ENCODE data around the gene CCDC142. TPM values are rescaled to one million over a fixed set of nuclear protein-coding genes. Genes with fewer than 3 reads are reported as not detected.
"Not testable (repeated sequence)": the region's sequence is repeated elsewhere in the genome, so short reads cannot be mapped to it uniquely, and the experiment has no call there.

CCDC142 gene
- total RNA-seq, 1 experiment from 2014 or later = 13.9 TPM

DNA sequence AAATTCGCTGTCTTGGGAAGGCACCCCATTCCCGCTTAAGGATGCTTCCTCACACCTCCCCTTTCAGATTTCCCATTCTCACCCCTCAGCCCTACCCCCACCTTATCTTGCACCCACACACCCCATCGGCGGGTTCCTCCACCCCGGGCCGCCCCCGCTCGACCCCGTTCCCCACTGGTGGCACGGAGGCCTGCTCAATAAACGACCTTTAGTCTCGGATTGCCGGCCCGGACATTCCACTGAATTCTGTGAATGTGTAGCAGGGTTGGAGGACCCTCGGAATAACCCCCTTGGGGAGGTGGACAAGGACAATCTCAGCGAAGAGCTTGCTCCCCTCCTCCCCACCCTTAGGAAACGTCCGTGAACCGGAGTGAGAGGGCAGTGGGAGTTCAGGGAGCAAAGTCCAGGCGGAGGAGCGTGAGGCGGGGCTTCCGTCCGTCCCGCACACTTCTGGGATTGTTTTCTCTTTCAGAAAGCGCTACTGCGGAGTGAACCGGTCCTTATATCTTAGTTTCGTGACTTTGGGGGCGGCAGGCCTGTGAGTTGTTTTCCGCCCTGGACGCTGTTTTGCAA, 19.4 kb upstream of the CCDC142 start:
- in situ Hi-C loops (cut with HindIII; ENCODE audit: low pct_unique_long_range_greater_than_20kb, low sequenced_read_pairs) = no loop called here
- no peak for DNase-seq (ENCODE audit: low read depth, low spot score)

DNA sequence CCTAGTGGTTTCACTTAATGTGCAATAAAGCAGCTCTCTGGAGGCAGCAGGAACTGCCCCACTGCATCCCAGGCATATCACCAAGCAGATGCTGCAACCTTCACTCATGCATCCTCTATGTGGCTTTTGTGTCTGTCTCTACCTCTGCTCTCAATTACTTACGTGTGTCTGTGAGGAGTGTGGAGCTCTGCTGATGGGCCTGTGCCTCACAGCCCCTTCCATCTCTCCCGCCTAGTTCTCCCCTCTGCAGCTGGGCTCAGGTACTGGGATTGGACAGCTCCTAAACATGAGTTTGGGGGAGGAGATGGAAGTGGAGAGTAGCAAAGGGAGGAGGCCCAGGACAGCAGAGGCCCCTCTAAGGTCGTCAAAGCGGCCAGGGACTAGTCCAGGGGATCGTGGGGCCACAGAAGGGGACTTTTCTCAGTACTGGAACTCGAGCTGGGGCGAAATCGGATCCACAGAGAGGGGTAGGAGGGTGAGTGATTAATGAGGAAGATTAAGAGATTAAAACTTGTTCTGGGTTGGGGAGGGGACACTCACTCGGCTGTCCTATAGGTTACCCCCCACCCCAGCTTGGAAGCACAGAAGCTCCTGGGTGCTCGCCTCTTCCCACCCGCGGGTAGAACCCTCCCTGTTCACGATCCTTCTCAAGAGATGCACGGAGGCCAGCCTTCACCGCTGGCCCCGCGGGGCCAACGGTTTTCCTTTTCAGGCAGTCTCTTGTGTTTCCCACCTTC, 18.7 kb upstream of the CCDC142 start:
- no peak for DNase-seq (ENCODE audit: low read depth, low spot score)
- in situ Hi-C loops (cut with HindIII; ENCODE audit: low pct_unique_long_range_greater_than_20kb, low sequenced_read_pairs) = no loop called here

DNA sequence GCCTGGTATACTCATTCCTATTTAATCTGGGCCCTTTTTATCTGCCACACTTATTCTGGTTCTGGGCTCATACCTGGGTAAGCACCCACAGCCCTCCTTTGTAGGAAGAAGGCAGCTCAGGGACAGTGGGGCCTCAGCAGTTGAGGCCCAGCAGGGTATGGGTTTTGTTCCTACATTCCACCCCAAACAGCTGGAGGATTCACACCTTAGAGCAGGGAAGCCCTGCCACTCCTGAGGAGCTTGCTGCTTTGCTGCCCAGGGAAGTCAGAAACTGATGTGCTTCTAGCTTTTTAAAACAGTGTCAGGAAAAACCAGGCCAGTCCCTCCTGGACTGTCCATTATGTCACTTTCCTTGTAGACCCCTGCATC, 17.8 kb upstream of the CCDC142 start:
- in situ Hi-C loops (cut with HindIII; ENCODE audit: low pct_unique_long_range_greater_than_20kb, low sequenced_read_pairs) = no loop called here
- no peak for DNase-seq (ENCODE audit: low read depth, low spot score)

DNA sequence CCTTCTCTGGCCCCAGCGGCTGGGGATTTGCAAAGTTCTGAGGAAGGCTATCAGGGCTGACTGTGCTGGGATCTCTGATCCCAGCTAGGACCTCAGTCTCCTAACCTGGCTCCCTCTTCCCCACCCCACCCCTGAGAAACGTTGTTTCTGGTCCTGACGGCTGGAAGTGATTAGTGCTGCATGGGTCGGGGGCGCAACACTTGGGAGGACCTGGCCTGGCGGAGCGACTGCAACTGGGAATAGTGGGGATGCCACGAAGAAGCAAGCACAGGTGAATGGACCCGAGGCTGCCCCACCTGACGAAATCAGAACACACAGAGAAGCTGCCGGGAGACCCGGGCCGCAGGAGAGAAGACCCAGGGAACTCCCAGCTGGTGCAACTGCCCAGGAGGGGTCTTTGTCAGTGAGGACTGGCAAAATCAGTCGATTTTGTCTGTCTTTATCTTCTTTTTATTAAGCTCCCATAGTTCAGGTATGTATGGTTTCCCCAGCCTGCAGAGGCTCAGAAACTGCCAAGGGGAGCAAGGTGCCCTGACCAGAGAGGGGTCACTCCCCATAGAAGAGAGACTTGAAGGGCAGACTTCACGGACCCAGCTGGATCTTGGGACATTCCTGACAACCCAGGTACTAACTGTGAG, 17.3 kb upstream of the CCDC142 start:
- no peak for DNase-seq (ENCODE audit: low read depth, low spot score)

DNA sequence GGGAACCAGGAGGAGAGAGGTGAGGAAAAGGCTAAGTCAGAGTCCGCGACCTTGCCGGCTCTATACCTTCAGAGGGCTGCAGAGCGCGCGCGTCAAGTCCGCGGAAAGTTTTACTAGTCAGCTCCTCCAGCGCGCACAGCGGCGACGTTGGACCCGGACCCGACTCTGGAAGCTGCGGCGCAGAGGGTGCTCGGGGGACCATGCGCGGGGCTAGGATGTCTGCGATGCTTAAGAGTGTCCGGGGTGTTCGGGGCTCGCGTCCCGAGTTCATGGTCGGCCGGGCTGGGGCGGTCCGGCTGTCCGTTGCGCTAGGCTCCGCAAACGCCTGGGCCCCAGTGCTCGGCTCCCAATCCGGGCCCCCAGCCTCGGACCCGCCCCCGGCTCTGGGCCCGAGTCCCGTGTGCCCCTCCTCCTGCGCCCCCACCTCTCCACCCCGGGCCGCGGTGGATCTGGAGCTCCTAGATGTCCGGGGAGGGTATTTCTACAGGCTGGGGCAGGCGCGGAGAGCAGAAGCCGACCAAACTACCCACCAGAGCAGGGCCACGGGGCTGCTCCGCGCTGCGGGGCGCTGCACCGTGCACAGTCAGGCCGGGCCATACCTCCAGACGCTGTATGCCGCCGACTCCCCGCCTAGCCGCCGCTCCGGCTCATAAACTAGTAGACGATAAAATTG, 16.6 kb upstream of the CCDC142 start, which contains the start of gene LBX2:
Gene LBX2 (minus strand): TSS at position 337 of the 673 bp plus-strand sequence. CDS start 66 bp downstream, at position 271.
- in situ Hi-C loops (cut with HindIII; ENCODE audit: low pct_unique_long_range_greater_than_20kb, low sequenced_read_pairs) = no loop called here
- no peak for DNase-seq (ENCODE audit: low read depth, low spot score)

More for the DNA sequence above, 17.3 kb upstream of the CCDC142 start:
- in situ Hi-C loops (cut with HindIII; ENCODE audit: low pct_unique_long_range_greater_than_20kb, low sequenced_read_pairs) = no loop called here

DNA sequence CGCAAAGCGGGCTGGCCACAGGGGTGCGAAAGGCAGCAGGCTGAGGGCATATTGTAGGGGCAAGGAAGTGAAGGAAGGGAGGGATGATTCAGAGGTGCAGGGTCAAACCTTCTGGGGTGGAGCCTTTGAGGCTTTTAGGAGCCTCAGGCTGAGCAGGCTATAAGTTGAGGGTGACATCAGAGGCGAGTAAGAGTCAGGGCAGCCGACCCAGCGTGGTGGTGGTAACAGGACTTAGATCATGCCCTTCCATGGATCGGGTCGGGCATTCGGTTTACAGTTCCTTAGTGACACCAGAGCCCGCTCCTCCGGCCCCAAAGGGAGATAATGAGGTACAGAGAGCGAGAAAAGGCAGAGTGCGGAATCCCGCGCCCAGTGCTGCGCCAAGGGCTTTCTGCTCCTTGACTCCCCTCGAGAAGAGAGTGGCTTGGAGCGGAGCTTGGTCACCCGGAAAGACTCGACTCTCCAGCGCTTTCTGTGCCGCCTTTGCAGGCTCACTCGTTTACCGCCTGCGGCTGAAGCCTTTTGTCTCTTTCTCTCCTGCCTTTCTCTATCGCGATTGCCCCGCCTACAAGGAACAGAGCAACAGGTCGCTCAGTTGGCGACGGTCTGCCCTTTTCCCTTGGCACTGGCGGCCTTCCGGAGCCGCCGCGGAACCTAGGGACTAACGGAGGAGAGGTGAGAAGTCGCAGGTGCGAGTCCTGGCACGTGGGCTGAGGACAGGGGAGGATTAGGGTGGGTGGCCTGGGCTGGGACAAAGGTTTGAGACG, 15.9 kb upstream of the CCDC142 start:
- DNase-seq (ENCODE audit: low read depth, low spot score) = no peak
- in situ Hi-C loops (cut with HindIII; ENCODE audit: low pct_unique_long_range_greater_than_20kb, low sequenced_read_pairs) = no loop called here

DNA sequence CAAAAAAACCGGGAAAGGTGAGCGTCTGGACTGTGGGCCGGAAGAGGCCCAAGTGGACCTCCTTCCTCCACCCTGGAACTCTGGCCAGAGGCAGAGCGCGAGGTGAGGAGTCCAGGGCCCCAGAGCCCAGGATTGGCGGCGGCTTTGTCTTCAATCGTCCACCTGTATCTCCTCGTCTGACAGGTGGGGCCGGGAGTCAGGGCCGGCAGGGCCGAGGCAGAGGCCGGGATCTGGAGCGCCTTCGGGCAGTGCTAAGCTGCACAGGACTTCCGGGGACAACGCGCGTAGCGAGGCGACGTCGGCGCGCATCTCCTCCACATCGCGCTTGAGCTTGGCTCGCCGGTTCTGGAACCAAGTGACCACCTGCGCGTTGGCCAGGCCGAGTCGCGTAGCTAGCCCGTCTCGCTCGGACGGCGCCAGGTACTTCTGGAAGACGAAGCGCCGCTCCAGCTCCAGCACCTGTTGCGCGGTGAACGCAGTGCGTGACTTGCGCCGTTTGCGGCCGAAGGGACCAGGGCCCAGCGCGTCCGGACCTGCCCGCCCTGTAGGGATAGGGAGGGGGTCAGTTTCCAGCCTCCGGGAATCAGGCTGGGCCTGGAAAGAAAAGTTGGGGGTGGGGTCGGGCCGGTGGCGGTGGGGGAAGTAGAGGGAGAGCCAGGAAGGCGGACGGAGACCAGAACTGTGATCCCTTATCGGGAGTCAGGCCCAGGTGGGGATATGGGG, 15.1 kb upstream of the CCDC142 start:
- no peak for DNase-seq (ENCODE audit: low read depth, low spot score)
- in situ Hi-C loops (cut with HindIII; ENCODE audit: low pct_unique_long_range_greater_than_20kb, low sequenced_read_pairs) = no loop called here

DNA sequence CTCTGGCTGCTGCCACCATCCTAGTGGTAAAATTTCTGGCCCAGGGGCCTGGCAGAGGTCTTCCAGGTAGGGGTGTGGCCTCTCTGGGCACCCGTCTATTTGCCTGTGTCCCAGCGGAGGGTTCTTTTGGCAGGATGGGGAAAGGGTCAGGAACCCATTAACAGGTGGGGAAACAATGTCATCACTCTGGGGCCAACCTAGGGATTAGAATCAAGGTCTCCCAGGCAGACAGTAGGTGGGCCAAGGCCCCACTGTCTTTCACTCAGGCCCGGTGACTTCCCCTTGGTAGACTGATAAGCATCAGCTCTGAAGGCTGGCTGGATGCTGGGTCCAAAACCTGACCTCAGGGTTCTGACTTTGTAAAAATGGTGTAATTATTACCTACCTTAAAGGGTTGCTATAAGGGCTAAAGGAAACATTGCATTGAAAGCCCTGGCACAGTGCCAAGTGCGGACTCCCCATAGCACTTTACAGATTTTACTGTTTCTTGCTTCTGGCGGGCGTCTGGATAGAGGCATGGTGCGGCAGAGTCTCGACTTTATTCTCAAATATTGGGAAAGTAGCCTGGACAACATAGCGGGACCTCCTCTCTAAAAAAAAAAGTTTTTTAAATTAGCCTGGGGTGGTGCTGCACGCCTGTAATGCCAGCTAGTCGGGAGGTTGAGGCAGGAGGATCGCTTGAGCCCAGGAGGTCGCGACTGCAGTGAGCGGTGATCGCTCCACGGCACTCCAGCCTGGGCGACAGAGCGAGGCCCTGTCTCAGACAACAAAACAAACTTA, 14.4 kb upstream of the CCDC142 start:
- in situ Hi-C loops (cut with HindIII; ENCODE audit: low pct_unique_long_range_greater_than_20kb, low sequenced_read_pairs) = no loop called here
- DNase-seq (ENCODE audit: low read depth, low spot score) = no peak

DNA sequence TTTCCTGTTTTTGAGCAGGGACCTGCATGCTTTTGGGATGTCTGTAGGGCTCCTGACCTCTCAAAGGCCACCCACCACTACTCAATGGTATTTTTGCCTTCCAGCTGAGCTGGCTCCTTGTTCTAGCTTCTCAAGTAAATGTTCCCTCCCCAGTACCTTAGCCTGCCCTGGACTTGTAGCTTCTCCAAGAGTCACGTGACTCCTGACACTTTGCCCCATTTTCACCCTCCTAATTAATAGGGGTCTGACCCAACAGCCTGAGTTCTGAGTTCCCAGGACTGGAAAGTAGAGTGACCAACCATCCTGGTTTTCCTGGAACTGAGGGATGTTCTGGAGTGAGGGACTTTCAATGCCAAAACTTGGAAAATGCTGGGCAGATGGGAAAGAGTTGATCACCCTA, 12.6 kb upstream of the CCDC142 start:
- in situ Hi-C loops (cut with HindIII; ENCODE audit: low pct_unique_long_range_greater_than_20kb, low sequenced_read_pairs) = no loop called here
- no peak for DNase-seq (ENCODE audit: low read depth, low spot score)

DNA sequence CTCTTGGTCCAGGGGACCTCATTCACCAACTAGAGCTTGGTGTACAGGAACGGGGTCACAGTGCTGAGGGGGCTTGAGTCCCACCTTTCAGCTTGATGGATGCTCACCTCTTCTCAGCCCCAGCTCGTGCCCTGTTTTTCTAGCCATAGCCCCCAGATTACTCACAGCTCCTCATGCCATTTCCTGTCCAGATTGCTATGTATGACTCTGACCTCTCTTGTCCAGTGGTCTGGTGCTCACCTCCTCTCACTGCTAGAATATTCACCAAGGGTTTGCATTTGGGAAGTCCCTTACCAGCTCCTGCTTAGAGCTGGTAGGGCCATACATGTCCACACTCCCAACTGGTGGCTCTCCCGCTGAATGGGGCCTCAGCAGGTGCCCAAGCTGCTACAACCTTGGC, 10.7 kb upstream of the CCDC142 start:
- DNase-seq (ENCODE audit: low read depth, low spot score) = no peak

DNA sequence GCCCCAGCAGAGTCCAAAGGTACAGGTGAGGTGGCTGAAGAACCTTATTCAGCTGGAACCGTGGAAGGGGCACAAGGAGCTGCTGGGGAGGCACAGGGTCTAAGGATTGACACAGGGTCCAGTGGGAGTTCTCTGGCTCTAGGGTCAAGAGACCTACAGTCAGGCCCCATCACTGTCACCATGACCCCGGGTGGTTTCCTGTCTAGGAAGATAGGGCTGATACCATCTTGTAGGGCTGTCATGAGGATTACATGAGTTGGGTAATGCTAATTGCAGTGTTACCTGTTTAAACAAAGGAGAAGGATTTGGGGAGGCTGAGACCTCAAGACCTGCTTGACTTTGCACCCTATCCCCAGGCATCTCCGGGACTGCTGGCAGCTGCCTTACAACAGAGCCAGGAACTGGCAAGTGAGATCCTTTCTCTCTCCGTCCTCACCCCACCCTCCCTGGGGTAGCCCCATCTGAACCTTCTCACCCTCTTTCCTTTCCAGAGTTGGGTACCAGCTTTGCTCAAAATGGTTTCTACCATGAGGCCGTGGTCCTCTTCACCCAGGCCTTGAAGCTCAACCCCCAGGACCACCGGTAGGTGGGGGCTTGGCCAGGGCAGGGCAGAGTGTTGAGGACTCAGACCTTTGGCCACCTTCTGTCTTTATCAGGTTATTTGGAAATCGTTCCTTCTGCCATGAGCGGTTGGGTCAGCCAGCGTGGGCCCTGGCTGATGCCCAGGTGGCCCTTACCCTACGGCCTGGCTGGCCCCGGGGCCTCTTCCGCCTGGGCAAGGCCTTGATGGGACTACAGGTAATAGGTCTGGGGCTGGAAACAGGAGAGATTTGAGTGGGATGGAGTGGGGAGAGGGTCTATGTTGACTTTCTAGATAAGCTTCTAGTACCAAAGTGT, 9.1 kb upstream of the CCDC142 start:
- DNase-seq (ENCODE audit: low read depth, low spot score) = no peak
- in situ Hi-C loops (cut with HindIII; ENCODE audit: low pct_unique_long_range_greater_than_20kb, low sequenced_read_pairs) = no loop called here

More for the DNA sequence above, 10.7 kb upstream of the CCDC142 start:
- in situ Hi-C loops (cut with HindIII; ENCODE audit: low pct_unique_long_range_greater_than_20kb, low sequenced_read_pairs) = no loop called here

DNA sequence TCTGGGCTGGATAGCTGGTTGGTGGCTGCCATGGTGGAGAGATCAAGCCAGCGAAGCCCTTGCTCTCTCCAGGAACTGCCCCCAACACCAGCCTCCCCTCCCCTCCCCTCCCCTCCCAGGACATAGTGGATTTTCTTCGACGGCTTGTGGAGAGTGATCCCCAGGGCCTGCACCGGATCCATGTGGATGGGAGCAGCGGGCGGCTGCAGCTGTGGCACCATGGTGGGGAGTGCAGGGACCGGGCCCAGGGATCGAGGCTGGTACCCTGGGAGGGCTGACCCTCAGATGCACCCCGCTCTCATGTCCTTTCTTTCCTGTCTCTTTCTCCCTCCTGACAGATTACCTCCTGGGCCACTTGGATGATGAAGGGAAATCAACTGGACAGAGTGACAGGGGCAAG, 7.1 kb upstream of the CCDC142 start:
- in situ Hi-C loops (cut with HindIII; ENCODE audit: low pct_unique_long_range_greater_than_20kb, low sequenced_read_pairs) = no loop called here
- DNase-seq (ENCODE audit: low read depth, low spot score) = no peak

DNA sequence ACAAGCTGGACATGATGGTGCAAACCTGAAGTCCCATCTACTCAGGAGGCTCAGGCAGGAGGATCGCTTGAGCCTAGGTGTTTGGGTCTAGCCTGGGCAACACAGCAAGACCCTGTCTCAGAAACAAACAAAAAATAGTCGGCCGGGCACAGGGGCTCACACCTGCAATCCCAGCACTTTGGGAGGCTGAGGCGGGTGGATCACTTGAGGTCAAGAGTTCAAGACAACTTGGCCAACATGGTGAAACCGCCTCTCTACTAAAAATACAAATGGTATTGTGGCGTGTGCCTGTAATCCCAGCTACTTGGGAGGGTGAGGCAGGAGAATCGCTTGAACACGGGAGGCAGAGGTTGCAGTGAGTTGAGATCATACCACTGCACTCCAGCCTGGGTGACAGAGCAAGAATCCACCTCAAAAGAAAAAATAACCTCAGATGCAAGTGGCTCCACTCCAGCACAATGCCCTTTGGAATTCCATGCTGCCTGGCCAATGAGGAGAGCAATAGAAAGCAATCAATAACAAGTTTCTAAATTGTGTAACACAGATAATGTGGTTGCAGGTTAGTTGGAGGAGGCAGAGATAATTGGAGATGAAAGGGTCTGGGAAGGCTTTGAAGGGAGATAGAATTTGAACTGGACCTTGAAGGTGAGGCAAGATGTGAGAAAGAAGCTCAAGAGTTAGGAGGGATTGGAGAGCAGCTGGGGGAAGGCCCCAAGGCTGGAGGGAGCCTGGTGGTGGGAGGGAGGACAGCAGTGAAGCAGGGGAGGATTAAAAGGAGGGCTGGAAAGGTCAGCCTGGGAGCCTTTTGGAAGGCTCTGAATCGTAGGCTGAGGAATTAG, 6.1 kb upstream of the CCDC142 start:
- in situ Hi-C loops (cut with HindIII; ENCODE audit: low pct_unique_long_range_greater_than_20kb, low sequenced_read_pairs) = no loop called here
- no peak for DNase-seq (ENCODE audit: low read depth, low spot score)

DNA sequence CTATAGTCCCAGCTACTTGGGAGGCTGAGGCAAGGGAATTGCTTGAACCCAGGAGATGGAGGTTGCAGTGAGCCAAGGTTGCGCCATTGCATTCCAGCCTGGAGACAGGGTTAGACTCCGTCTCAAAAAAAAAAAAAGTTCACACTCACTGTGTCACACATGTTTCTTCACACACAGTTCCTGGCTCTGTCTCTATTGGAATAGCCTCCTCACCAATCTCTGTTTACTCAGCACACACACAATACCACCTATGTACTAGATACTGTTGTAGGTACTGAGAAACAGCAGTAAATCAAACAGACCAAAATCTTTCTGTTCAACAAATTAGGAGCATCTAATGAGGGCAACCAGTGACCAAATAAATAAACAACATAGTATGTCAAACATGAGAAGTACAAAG, 3.3 kb upstream of the CCDC142 start:
- DNase-seq (ENCODE audit: low read depth, low spot score) = no peak
- in situ Hi-C loops (cut with HindIII; ENCODE audit: low pct_unique_long_range_greater_than_20kb, low sequenced_read_pairs) = no loop called here

DNA sequence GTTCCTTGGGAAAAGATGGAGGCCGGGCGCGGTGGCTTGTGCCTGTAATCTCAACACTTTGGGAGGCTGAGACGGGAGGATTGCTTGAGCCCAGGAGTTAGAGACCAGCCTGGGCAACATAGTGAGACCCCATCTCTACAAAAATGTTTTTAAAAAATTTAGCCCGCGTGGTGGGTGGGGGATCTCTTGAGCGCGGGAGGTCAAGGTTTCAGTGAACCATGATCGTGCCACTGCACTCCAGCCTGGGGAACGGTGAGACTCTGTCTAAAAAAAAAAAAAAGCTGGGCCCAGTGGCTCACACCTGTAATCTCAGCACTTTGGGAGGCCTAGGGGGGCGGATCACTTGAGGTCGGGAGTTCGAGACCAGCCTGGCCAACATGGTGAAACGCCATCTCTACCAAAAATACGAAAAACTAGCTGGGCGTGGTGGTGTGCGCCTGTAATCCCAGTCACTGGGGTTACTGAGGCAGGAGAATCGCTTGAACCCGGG, 922 bp upstream of the CCDC142 start:
- in situ Hi-C loops (cut with HindIII; ENCODE audit: low pct_unique_long_range_greater_than_20kb, low sequenced_read_pairs); DNase-seq (ENCODE audit: low read depth, low spot score): not testable (repeated sequence)

All from SK-MEL-5 (cell line).